IPS DF 6.9 (cell line): Measurements from ENCODE around the gene CCP110.

ENCODE experiments used
- DNase-seq: peaks from one replicate; pipeline ENCODE4 v3.0.0-alpha.2; 2013; ENCODE audit warnings: low read depth, low spot score
- H3K27ac ChIP-seq: one replicate; pipeline ENCODE4 v1.5.1; 2013; ENCODE audit warnings: low read length, control low read depth
- H3K27me3 ChIP-seq: 2 replicates; pipeline ENCODE4 v1.6.1; 2013; ENCODE audit warnings: mild to moderate bottlenecking, low read length; ENCODE audit not compliant: control insufficient read depth, insufficient read depth
- H3K36me3 ChIP-seq: 2 replicates; pipeline ENCODE4 v1.6.1; 2013; ENCODE audit warnings: low read length; ENCODE audit not compliant: control insufficient read depth, insufficient read depth
- H3K4me1 ChIP-seq: 2 replicates; pipeline ENCODE4 v1.6.1; 2013; ENCODE audit warnings: low read length; ENCODE audit not compliant: control insufficient read depth, insufficient read depth
- H3K4me3 ChIP-seq: 2 replicates; pipeline ENCODE4 v1.5.1; 2013; ENCODE audit warnings: mild to moderate bottlenecking, low read length
- H3K9me3 ChIP-seq: 2 replicates; pipeline ENCODE4 v1.6.1; 2013; ENCODE audit warnings: low read length, inconsistent platforms; ENCODE audit not compliant: control insufficient read depth, insufficient read depth
- WGBS: extraction: QIAGEN DNeasy Blood & Tissue Kit; methylation state at CpG from one replicate; pipeline ENCODE4 v1.1.7; 2013; ENCODE audit warnings: mixed read lengths, missing lambda C conversion rate; ENCODE audit not compliant: insufficient read length, insufficient coverage; 5-methylcytosine and 5-hydroxymethylcytosine counted together

CCP110 gene

DNA sequence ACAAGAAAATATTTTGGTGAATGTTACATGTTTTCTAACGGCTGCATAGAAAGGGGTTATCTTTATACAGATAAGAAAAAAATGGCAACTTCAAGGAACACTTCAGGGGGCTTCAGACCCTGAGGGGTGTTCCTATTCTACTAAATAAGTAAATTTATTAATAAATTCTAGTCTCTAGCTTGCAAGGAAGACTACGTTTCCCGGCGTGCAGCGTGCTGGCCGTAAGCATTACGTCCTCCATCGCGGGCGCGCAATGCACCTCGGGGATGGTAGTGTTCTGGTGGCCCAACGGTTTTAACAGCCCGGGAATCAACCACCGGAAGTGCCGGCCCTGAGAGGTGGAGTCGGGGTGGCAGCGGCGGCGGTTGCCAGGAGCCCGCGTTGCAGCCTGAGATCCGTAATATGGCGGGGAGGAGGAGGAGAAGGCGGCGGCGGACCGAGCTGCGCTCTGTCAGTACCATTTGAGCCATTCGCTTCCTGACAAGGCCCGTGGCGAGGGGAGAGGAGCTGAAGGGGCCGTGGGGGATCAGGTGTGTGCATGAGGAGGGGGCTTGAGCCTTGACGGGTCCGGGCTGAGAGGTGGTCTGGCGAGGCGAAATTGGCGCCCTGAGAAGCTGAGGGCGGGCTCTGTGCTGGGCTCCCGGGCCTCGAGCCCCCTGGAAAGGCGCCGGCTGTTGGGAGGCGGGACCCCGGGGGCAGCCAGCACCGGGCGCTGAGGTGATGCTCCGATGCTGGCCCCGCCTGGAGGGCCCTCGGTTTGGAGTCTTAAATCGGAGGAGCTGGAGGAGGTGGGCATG, at the start of gene CCP110:
Gene CCP110 (plus strand): TSS at position 384 of the 797 bp plus-strand sequence. CDS start 3,940 bp downstream, outside the sequence.
- WGBS, result no CpG with 5 or more reads among the region's 51 CpGs
- Histone ChIP-seq H3K4me3 (peak within 1 kb of the TSS; percentile 100), H3K9me3 (no peaks in the 10 kb centered on the region), H3K4me1 (peaks cover 4% of the 10 kb centered on the region; the same call in 1 of the 2 replicates), H3K27ac (no peak within 1 kb of the TSS), H3K27me3 (no peaks in the 10 kb centered on the region), H3K36me3 (no peaks in the 10 kb centered on the region)
- DNase-seq, result peak; percentile 82

DNA sequence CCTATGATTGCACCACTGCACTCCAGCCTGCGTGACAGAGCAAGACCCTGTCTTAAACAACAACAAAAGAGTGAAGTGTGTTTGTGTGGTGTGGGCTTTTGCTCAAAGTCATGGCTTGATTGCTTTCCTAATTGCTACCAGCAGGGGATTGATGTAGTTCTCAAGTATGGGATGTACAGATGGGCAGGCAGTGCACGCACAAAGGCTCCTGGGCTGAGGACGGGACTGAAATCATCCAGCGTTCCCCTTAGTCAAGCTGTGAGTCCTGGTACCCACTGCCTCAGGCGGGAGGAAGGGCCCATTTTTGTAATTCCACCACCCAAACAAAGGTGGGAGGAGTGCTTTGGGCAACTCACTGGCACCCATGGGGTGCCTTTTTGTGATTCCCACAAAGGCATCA, 49.1 kb upstream of the CCP110 start:
- Histone ChIP-seq H3K9me3 (no peaks in the 10 kb centered on the region), H3K4me3 (no peak overlapping the region), H3K4me1 (no peaks in the 10 kb centered on the region), H3K27me3 (no peaks in the 10 kb centered on the region), H3K36me3 (no peaks in the 10 kb centered on the region), H3K27ac (no peak overlapping the region)
- WGBS, result no CpG with 5 or more reads among the region's 5 CpGs
- DNase-seq, result no peak

DNA sequence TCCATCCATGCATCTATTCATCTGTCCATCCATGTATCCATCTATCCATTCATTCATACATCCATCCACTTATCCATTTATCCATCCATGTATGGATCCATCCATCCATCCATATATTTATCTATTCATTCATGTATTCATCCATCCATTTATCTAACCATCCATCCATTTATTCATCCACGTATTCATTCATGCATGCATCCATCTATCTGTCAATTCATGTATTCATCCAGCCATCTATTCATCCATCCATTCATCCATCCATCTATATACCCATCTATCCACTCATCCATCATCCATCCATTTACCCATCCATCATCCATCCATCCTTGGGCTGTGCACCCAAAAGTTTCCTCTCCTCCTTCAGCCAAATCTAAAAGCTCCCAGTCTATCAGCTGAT, 45.2 kb upstream of the CCP110 start:
- Histone ChIP-seq H3K4me1 (no peaks in the 10 kb centered on the region), H3K36me3 (no peaks in the 10 kb centered on the region), H3K27me3 (no peaks in the 10 kb centered on the region), H3K4me3 (no peak overlapping the region), H3K27ac (no peak overlapping the region), H3K9me3 (no peaks in the 10 kb centered on the region)
- DNase-seq, result no peak
- WGBS, result no CpG with 5 or more reads among the region's 1 CpG

GRCh38 chr16:19479302-19479721, 44.4 kb upstream of the CCP110 start:
- Histone ChIP-seq H3K27me3 (no peaks in the 10 kb centered on the region), H3K4me1 (no peaks in the 10 kb centered on the region), H3K36me3 (no peaks in the 10 kb centered on the region), H3K27ac (no peak overlapping the region), H3K4me3 (no peak overlapping the region), H3K9me3 (no peaks in the 10 kb centered on the region)
- whole genome bisulfite sequencing, result no CpG with 5 or more reads among the region's 3 CpGs
- DNase-seq, result no peak

DNA sequence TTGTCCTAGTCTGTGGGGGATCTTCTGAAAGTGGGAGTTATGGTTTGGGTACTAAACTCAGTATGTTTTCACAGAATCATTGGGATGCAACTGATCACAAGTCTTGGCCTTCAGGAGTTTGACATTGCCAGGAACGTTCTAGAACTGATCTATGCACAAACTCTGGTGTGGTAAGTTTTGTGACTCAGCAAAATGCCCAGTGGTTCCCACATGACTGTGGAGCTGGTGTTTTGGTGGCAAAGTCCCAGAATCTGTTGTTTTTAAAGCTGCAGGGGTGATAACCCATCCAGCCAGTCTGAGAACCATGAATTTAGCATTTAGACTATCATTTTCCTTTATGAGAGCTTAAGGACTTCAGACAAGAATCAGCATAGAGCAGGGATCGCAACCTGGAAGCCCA, 42.4 kb upstream of the CCP110 start:
- Histone ChIP-seq H3K4me1 (no peaks in the 10 kb centered on the region), H3K4me3 (no peak overlapping the region), H3K9me3 (no peaks in the 10 kb centered on the region), H3K27ac (no peak overlapping the region), H3K27me3 (no peaks in the 10 kb centered on the region), H3K36me3 (no peaks in the 10 kb centered on the region)
- no peak for DNase-seq
- no CpG with 5 or more reads among the region's 2 CpGs for WGBS

GRCh38 chr16:19481769-19482168, 42.0 kb upstream of the CCP110 start:
- no peaks in the 10 kb centered on the region for H3K27me3 ChIP-seq
- no CpG with 5 or more reads among the region's 5 CpGs for WGBS

DNA sequence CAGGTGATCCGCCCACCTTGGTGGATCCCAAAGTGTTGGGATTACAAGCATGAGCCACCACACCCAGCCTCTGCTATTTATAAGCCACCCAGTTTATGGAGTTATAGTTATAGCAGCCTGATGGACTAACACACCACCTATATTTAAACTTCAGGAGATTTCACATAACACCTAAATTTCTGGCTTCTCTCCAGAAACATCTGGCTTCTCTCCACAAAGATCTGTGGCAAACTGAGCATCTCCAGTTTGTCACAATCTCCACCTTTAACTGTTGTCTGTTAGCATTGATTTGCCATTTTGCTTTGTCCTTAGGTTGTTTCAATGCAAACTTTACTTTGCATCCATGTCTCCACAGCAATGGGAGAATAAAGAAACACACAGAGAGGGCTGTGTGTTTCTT, 41.5 kb upstream of the CCP110 start:
- Histone ChIP-seq H3K27me3 (no peaks in the 10 kb centered on the region), H3K9me3 (no peaks in the 10 kb centered on the region), H3K27ac (no peak overlapping the region), H3K4me3 (no peak overlapping the region), H3K4me1 (no peaks in the 10 kb centered on the region), H3K36me3 (no peaks in the 10 kb centered on the region)
- no peak for DNase-seq
- WGBS, result no CpG with 5 or more reads among the region's 1 CpG

More at GRCh38 chr16:19481769-19482168, 42.0 kb upstream of the CCP110 start:
- H3K4me1 ChIP-seq, result no peaks in the 10 kb centered on the region
- no peak for DNase-seq
- no peaks in the 10 kb centered on the region for H3K9me3 ChIP-seq
- no peak overlapping the region for H3K4me3 ChIP-seq
- H3K36me3 ChIP-seq, result no peaks in the 10 kb centered on the region
- no peak overlapping the region for H3K27ac ChIP-seq

GRCh38 chr16:19484096-19484495, 39.6 kb upstream of the CCP110 start:
- Histone ChIP-seq H3K4me3 (no peak overlapping the region), H3K27me3 (no peaks in the 10 kb centered on the region), H3K27ac (no peak overlapping the region), H3K4me1 (peaks cover 3% of the 10 kb centered on the region; the same call in 1 of the 2 replicates), H3K36me3 (no peaks in the 10 kb centered on the region), H3K9me3 (no peaks in the 10 kb centered on the region)
- no CpG with 5 or more reads among the region's 3 CpGs for WGBS
- no peak for DNase-seq

GRCh38 chr16:19485611-19486010, 38.1 kb upstream of the CCP110 start:
- no peak for DNase-seq
- WGBS, result no CpG with 5 or more reads among the region's 5 CpGs
- H3K4me3 ChIP-seq, result no peak overlapping the region
- H3K27me3 ChIP-seq, result no peaks in the 10 kb centered on the region
- no peak overlapping the region for H3K27ac ChIP-seq
- H3K4me1 ChIP-seq, result peaks cover 3% of the 10 kb centered on the region; the same call in 1 of the 2 replicates
- H3K36me3 ChIP-seq, result no peaks in the 10 kb centered on the region
- H3K9me3 ChIP-seq, result no peaks in the 10 kb centered on the region

DNA sequence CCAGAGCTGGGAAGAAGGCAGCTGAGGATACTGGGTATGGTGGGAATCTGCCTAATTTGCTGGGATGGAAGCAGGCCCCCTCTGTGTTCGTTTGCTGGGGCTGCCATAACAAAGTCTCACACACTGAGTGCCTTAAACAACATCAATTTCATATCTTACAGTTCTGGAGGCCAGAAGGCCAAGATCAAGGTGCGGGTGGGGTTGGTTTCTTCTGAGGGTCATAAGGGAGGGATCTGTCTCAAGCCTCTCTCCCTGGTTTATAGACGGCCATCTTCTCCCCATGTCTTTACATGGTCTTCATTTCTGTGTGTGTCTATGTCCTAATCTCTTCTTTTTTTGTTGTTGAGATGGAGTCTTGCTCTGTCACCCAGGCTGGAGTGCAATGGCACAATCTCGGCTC, 37.7 kb upstream of the CCP110 start:
- Histone ChIP-seq H3K27me3 (no peaks in the 10 kb centered on the region), H3K27ac (no peak overlapping the region), H3K4me1 (peaks cover 3% of the 10 kb centered on the region; the same call in 1 of the 2 replicates), H3K4me3 (no peak overlapping the region), H3K36me3 (no peaks in the 10 kb centered on the region), H3K9me3 (no peaks in the 10 kb centered on the region)
- DNase-seq, result no peak
- WGBS, result no CpG with 5 or more reads among the region's 4 CpGs
